NT2/D1 (cell line): ENCODE measurements around the gene BCL11B.

ENCODE experiments used
- DNase-seq: peaks from one replicate; pipeline ENCODE4 v3.0.0-alpha.2; 2011; ENCODE audit warnings: low read depth, low spot score
- H3K27me3 ChIP-seq: 2 replicates; pipeline ENCODE4 v1.6.0; 2011; ENCODE audit warnings: mild to moderate bottlenecking; ENCODE audit not compliant: insufficient read length, insufficient read depth
- H3K36me3 ChIP-seq: 2 replicates; pipeline ENCODE4 v1.6.1; 2011; ENCODE audit warnings: mild to moderate bottlenecking, low read length, mixed read lengths; ENCODE audit not compliant: insufficient read depth, insufficient read length
- H3K4me1 ChIP-seq: 2 replicates; pipeline ENCODE4 v1.5.1; 2011; ENCODE audit not compliant: insufficient read depth, insufficient read length
- H3K4me3 ChIP-seq: 2 replicates; pipeline ENCODE4 v1.5.1; 2011; ENCODE audit warnings: low read depth; ENCODE audit not compliant: insufficient read length
- H3K9ac ChIP-seq: 2 replicates; pipeline ENCODE4 v1.6.0; 2011; ENCODE audit warnings: low read depth; ENCODE audit not compliant: insufficient read length
- H3K9me3 ChIP-seq: 2 replicates; pipeline ENCODE4 v1.5.1; 2011; ENCODE audit warnings: mild to moderate bottlenecking, low read length; ENCODE audit not compliant: insufficient read depth
- SUZ12 ChIP-seq: IDR thresholded peaks from 2 replicates; pipeline ENCODE4 v1.6.1; 2011; ENCODE audit not compliant: insufficient read length, insufficient read depth; ENCODE audit errors: extremely low read depth
- YY1 ChIP-seq: IDR thresholded peaks from 2 replicates; pipeline ENCODE4 v1.6.1; 2011; ENCODE audit not compliant: insufficient read length, insufficient read depth
- ZNF274 ChIP-seq: IDR thresholded peaks from 2 replicates; pipeline ENCODE4 v1.6.1; 2011; ENCODE audit warnings: mild to moderate bottlenecking, low read depth, low read length

The BCL11B gene

GRCh38 chr14:99296517-99296916 lies 24.5 kb upstream of the BCL11B start:
- Histone ChIP-seq H3K4me3 (no peak overlapping the region), H3K4me1 (no peaks in the 10 kb centered on the region), H3K9me3 (no peaks in the 10 kb centered on the region), H3K9ac (no peak overlapping the region), H3K36me3 (no peaks in the 10 kb centered on the region), H3K27me3 (no peaks in the 10 kb centered on the region)
- no peak for DNase-seq
- no peak for TF ChIP-seq ZNF274
- no peak for TF ChIP-seq SUZ12
- no peak for TF ChIP-seq YY1

GRCh38 chr14:99289394-99290189 lies 17.6 kb upstream of the BCL11B start:
- H3K4me1 ChIP-seq = peaks cover 3% of the 10 kb centered on the region
- no peak overlapping the region for H3K4me3 ChIP-seq
- H3K27me3 ChIP-seq = no peaks in the 10 kb centered on the region
- TF ChIP-seq ZNF274 (no peak), SUZ12 (no peak), YY1 (no peak)
- H3K9me3 ChIP-seq = no peaks in the 10 kb centered on the region
- no peaks in the 10 kb centered on the region for H3K36me3 ChIP-seq
- no peak for DNase-seq
- H3K9ac ChIP-seq = no peak overlapping the region

- H3K27me3 ChIP-seq = no peaks in the 10 kb centered on the region
- no peak for TF ChIP-seq YY1
- no peak for TF ChIP-seq SUZ12
- no peak for TF ChIP-seq ZNF274
Observed at GRCh38 chr14:99288948-99289347, 17.0 kb upstream of the BCL11B start.

GRCh38 chr14:99287269-99287942 lies 15.4 kb upstream of the BCL11B start:
- peaks cover 3% of the 10 kb centered on the region for H3K4me1 ChIP-seq
- no peaks in the 10 kb centered on the region for H3K27me3 ChIP-seq
- DNase-seq = no peak
- TF ChIP-seq YY1 (no peak), SUZ12 (no peak), ZNF274 (no peak)
- H3K4me3 ChIP-seq = no peak overlapping the region
- H3K36me3 ChIP-seq = no peaks in the 10 kb centered on the region
- H3K9me3 ChIP-seq = no peaks in the 10 kb centered on the region
- H3K9ac ChIP-seq = no peak overlapping the region

More at GRCh38 chr14:99288948-99289347, 17.0 kb upstream of the BCL11B start:
- H3K9me3 ChIP-seq = no peaks in the 10 kb centered on the region
- no peak overlapping the region for H3K9ac ChIP-seq
- no peaks in the 10 kb centered on the region for H3K36me3 ChIP-seq
- peaks cover 3% of the 10 kb centered on the region for H3K4me1 ChIP-seq
- H3K4me3 ChIP-seq = no peak overlapping the region
- DNase-seq = no peak

- no peaks in the 10 kb centered on the region for H3K27me3 ChIP-seq
- DNase-seq = no peak
- TF ChIP-seq ZNF274 = no peak
- no peak for TF ChIP-seq SUZ12
- TF ChIP-seq YY1 = no peak
- no peaks in the 10 kb centered on the region for H3K36me3 ChIP-seq
- H3K9ac ChIP-seq = no peak overlapping the region
- H3K9me3 ChIP-seq = no peaks in the 10 kb centered on the region
- no peak overlapping the region for H3K4me3 ChIP-seq
- peaks cover 3% of the 10 kb centered on the region for H3K4me1 ChIP-seq
Observed at GRCh38 chr14:99286761-99287160, 14.8 kb upstream of the BCL11B start.

- no peak overlapping the region for H3K4me3 ChIP-seq
Observed at GRCh38 chr14:99284254-99285004, 12.4 kb upstream of the BCL11B start.

More at GRCh38 chr14:99284254-99285004, 12.4 kb upstream of the BCL11B start:
- DNase-seq = no peak
- Histone ChIP-seq H3K36me3 (no peaks in the 10 kb centered on the region), H3K9me3 (no peaks in the 10 kb centered on the region), H3K9ac (no peak overlapping the region), H3K4me1 (peaks cover 3% of the 10 kb centered on the region), H3K27me3 (no peaks in the 10 kb centered on the region)
- TF ChIP-seq YY1 (no peak), ZNF274 (no peak), SUZ12 (no peak)
